HepG2 (cell line): ENCODE results near the gene RXYLT1. TPM values are rescaled to one million over a fixed set of nuclear protein-coding genes. Genes with fewer than 3 reads are reported as not detected.

ENCODE experiments used
- ATAC-seq: fragments of 200-7000 bp; cut with Tn5 transposase; 3 replicates; pipeline ENCODE4 v1.9.1; 2020; ENCODE audit warnings: mild to moderate bottlenecking, moderate library complexity
- BruUV-seq: library from RNA; stranded (reverse); fragments of 400-500 nt; replicated peaks from 2 replicates; lab custom pipeline; 2021; lab: Mats Ljungman, UMichigan
- CTCF ChIA-PET: fragments of 300-600 bp; formaldehyde crosslinking; extraction: SDS; loops from one replicate; lab custom pipeline; 2021; ENCODE audit warnings: low total read pairs, inconsistent platforms, low intra/inter-chr PET ratio; lab: Yijun Ruan, JAX
- POLR2A ChIA-PET: fragments of 350-600 bp; sonication (Branson Sonifier 250); formaldehyde crosslinking; loops from one replicate; lab custom pipeline; 2020; ENCODE audit warnings: antibody characterized with exemption, inconsistent platforms; lab: Yijun Ruan, JAX
- DNase-seq: peaks from one replicate; pipeline ENCODE4 v3.0.0-alpha.2; 2015; ENCODE audit warnings: low spot score
- FAIRE-seq: peaks from 3 replicates; lab custom pipeline; 2011; peaks lifted over from hg19 to GRCh38; lab: Jason Lieb, UNC
- H2AFZ ChIP-seq: one replicate; pipeline ENCODE4 v1.6.1; 2011; ENCODE audit warnings: low read length, inconsistent platforms
- H3K27ac ChIP-seq: fragments of 300-600 bp; 3 replicates; pipeline ENCODE4 v1.8.0; 2011; ENCODE audit warnings: mixed run types, mild to moderate bottlenecking, mixed read lengths, low read length, inconsistent platforms; ENCODE audit not compliant: insufficient read depth; ENCODE audit errors: extremely low read length
- H3K27me3 ChIP-seq, 2 experiments: fragments of 200-600 bp in 1 of 2; 2 replicates in 1 of 2; 3 replicates in 1 of 2; pipeline versions ENCODE4 v1.6.0 to v1.8.0; 2011; ENCODE audit warnings: low read length in 2 of 2, mild to moderate bottlenecking in 2 of 2, moderate library complexity in 2 of 2, inconsistent platforms in 1 of 2; ENCODE audit not compliant: insufficient read depth in 2 of 2, control insufficient read depth in 1 of 2
- H3K36me3 ChIP-seq, 2 experiments: fragments of 200-600 bp in 1 of 2; replicated peaks in 1 of 2; 2 replicates in 1 of 2; 3 replicates in 1 of 2; pipeline versions ENCODE4 v1.5.1 to v1.8.0; 2011; ENCODE audit warnings: low read length in 2 of 2, inconsistent platforms in 1 of 2; ENCODE audit not compliant: insufficient read depth in 2 of 2, control insufficient read depth in 1 of 2
- H3K4me1 ChIP-seq: 2 replicates; pipeline ENCODE4 v1.5.1; 2012; ENCODE audit warnings: low read length, inconsistent platforms; ENCODE audit not compliant: insufficient read depth
- H3K4me2 ChIP-seq: 2 replicates; pipeline ENCODE4 v1.6.0; 2011; ENCODE audit warnings: low read depth, low read length, inconsistent platforms
- H3K4me3 ChIP-seq, 3 experiments: fragments of 200-600 bp in 1 of 3; sonication (generic), shearing (Covaris generic) in 1 of 3; replicated peaks in 1 of 3; 2 replicates each; pipeline ENCODE4 v1.5.1; 2011 to 2016; ENCODE audit warnings: low read length in 3 of 3, inconsistent platforms in 2 of 3, low read depth in 2 of 3, mild to moderate bottlenecking in 2 of 3, control low read depth in 1 of 3, mixed read lengths in 1 of 3; ENCODE audit not compliant: insufficient read depth in 1 of 3
- H3K79me2 ChIP-seq: one replicate; pipeline ENCODE4 v1.6.1; 2011; ENCODE audit warnings: low read length, inconsistent platforms; ENCODE audit not compliant: insufficient read depth
- H3K9ac ChIP-seq: 2 replicates; pipeline ENCODE4 v1.6.0; 2011; ENCODE audit warnings: mild to moderate bottlenecking, low read depth, low read length, inconsistent platforms; ENCODE audit not compliant: insufficient read depth
- H3K9me3 ChIP-seq: 2 replicates; pipeline ENCODE4 v1.5.1; 2012; ENCODE audit warnings: mild to moderate bottlenecking, low read length
- H4K20me1 ChIP-seq: 2 replicates; pipeline ENCODE4 v1.6.0; 2011; ENCODE audit warnings: inconsistent platforms, mild to moderate bottlenecking, low read length, moderate library complexity; ENCODE audit not compliant: insufficient read depth
- ATF1 ChIP-seq: IDR thresholded peaks from 2 replicates; pipeline ENCODE4 v1.6.1; 2016; ENCODE audit warnings: mild to moderate bottlenecking, control low read depth
- ERF ChIP-seq: IDR thresholded peaks from 2 replicates; pipeline ENCODE4 v1.6.1; 2018; ENCODE audit warnings: missing biosample characterization, missing genetic modification reagents
- FOXO4 ChIP-seq: sonication (generic); formaldehyde crosslinking; conservative IDR thresholded peaks from 2 replicates; pipeline ENCODE4 v1.8.1; 2023; ENCODE audit warnings: missing genetic modification reagents
- HMGA1 ChIP-seq: sonication (generic); formaldehyde crosslinking; conservative IDR thresholded peaks from 2 replicates; pipeline ENCODE4 v1.4.0; 2020; ENCODE audit warnings: missing genetic modification reagents
- HNRNPH1 ChIP-seq: fragments of 200-400 bp; formaldehyde crosslinking; optimal IDR thresholded peaks from 2 replicates; pipeline ENCODE3; 2017; ENCODE audit warnings: mild to moderate bottlenecking, low read depth, low read length
- NCOA2 ChIP-seq: sonication (generic); formaldehyde crosslinking; IDR thresholded peaks from 2 replicates; pipeline ENCODE4 v1.8.0; 2022; ENCODE audit warnings: inconsistent platforms
- NFAT5 ChIP-seq: sonication (generic); formaldehyde crosslinking; IDR thresholded peaks from 2 replicates; pipeline ENCODE4 v1.4.0; 2020; ENCODE audit warnings: missing genetic modification reagents
- PHB2 ChIP-seq: fragments of 450-650 bp; IDR thresholded peaks from 2 replicates; pipeline ENCODE4 v1.6.1; 2018; ENCODE audit not compliant: partially characterized antibody
- POLR2AphosphoS2 ChIP-seq: IDR thresholded peaks from 2 replicates; pipeline ENCODE4 v1.6.1; 2011; ENCODE audit warnings: low read depth, low read length, improper control_type of control experiment
- RFXANK ChIP-seq: IDR thresholded peaks from 2 replicates; pipeline ENCODE4 v1.6.1; 2016
- SOX6 ChIP-seq, 2 experiments: fragments of 450-650 bp in 1 of 2; sonication (generic) in 1 of 2; formaldehyde crosslinking in 1 of 2; IDR thresholded peaks; 2 replicates each; pipeline versions ENCODE4 v1.4.0 to v1.6.1; 2017 to 2020; ENCODE audit warnings: antibody characterized with exemption in 1 of 2, mild to moderate bottlenecking in 1 of 2, missing genetic modification reagents in 1 of 2
- ZBTB21 ChIP-seq: sonication (generic); formaldehyde crosslinking; IDR thresholded peaks from 2 replicates; pipeline ENCODE4 v1.4.0; 2020; ENCODE audit warnings: missing genetic modification reagents
- ZBTB42 ChIP-seq: sonication (generic); formaldehyde crosslinking; IDR thresholded peaks from 2 replicates; pipeline ENCODE4 v1.5.0; 2020; ENCODE audit warnings: mild to moderate bottlenecking, missing genetic modification reagents
- ZFP37 ChIP-seq: sonication (generic); formaldehyde crosslinking; IDR thresholded peaks from 2 replicates; pipeline ENCODE4 v1.4.0; 2020; ENCODE audit warnings: missing genetic modification reagents, borderline replicate concordance
- ZFX ChIP-seq: sonication (generic); formaldehyde crosslinking; IDR thresholded peaks from 2 replicates; pipeline ENCODE4 v1.4.0; 2020; ENCODE audit warnings: mild to moderate bottlenecking, low read depth, missing genetic modification reagents, moderate library complexity
- ZNF263 ChIP-seq: sonication (generic); formaldehyde crosslinking; IDR thresholded peaks from 2 replicates; pipeline ENCODE4 v1.4.0; 2020; ENCODE audit warnings: missing genetic modification reagents
- ZNF552 ChIP-seq: sonication (generic); formaldehyde crosslinking; IDR thresholded peaks from 2 replicates; pipeline ENCODE4 v1.9.0; 2022; ENCODE audit warnings: missing genetic modification reagents, mild to moderate bottlenecking, borderline replicate concordance
- ZNF589 ChIP-seq: sonication (generic); formaldehyde crosslinking; conservative IDR thresholded peaks from 2 replicates; pipeline ENCODE4 v1.8.0; 2022; ENCODE audit warnings: mild to moderate bottlenecking, moderate library complexity, missing genetic modification reagents
- ZNF816 ChIP-seq: sonication (generic); formaldehyde crosslinking; IDR thresholded peaks from 2 replicates; pipeline ENCODE4 v1.8.0; 2022; ENCODE audit warnings: missing genetic modification reagents, mild to moderate bottlenecking, borderline replicate concordance
- WGBS: methylation state at CpG from one replicate; pipeline ENCODE4 v1.1.6; 2017; ENCODE audit warnings: low lambda C conversion rate; 5-methylcytosine and 5-hydroxymethylcytosine counted together
- in situ Hi-C: cut with HindIII; loops from 2 replicates; pipeline ENCODE4 v1.10.0; 2017; ENCODE audit warnings: low pct_unique_long_range_greater_than_20kb; ENCODE audit not compliant: extremely low pct_ligation_motif_present
- intact Hi-C: fragments of 100-400 bp; cut with micrococcal nuclease; formaldehyde crosslinking; loops from one replicate; pipeline ENCODE4 v1.10.0; 2022; ENCODE audit not compliant: unreplicated experiment
- polyA plus RNA-seq, 8 experiments: library from polyadenylated mRNA; depleted of rRNA in 3 of 8; stranded (reverse) in 7 of 8; unstranded in 1 of 8; fragments of >200 nt; fragmentation: Illumina TruSeq in 4 of 8; extraction: Trizol in 4 of 8; gene quantifications; 2 replicates each; pipeline versions ENCODE4 v1.2.1 to v1.2.3, GENCODE V29; 2011 to 2016; ENCODE audit warnings: low read depth in 4 of 8, missing spikeins in 1 of 8, mixed read lengths in 1 of 8; ENCODE audit not compliant: insufficient read depth in 1 of 8
- total RNA-seq, 5 experiments: library from RNA; depleted of rRNA; stranded (reverse); fragments of >200 nt; fragmentation: Illumina TruSeq; extraction: Trizol; gene quantifications; 2 replicates each; pipeline ENCODE4 v1.2.3, GENCODE V29; 2016; ENCODE audit warnings: low read depth in 1 of 5

The RXYLT1 gene
- total and polyA plus RNA-seq, 2 of the 13 experiments (the other 11 are each of a cell fraction or from before 2014, with no cell fraction given), result 8.3 to 15.5 TPM

DNA sequence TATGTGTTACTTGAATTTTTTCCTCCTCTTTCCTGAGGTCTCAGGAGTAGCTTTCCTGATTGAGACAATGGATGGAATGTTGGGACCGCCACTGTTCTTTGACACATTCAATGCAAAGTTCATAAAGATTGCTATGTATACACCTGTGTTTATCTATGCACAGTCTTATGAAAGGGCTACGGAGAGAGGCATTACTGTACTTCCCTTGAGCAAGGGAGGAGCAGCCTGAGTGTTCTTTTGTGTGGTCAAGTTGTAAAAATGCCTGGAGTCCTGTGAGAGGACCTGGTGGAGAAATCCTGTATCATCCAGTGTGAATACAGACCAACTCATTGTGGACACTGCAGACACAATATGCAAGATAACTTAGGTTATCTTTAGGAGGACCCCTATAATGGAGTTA is 66.0 kb downstream of the RXYLT1 start (continued):
- TF ChIP-seq ERF (CRISPR knock-in tag) (no peak), PHB2 (no peak), POLR2AphosphoS2 (no peak), NCOA2 (CRISPR knock-in tag) (peak; percentile 63), ZNF263 (CRISPR knock-in tag) (no peak), ZBTB21 (CRISPR knock-in tag) (no peak), HNRNPH1 (no peak), ZNF552 (CRISPR knock-in tag) (no peak), ZFX (CRISPR knock-in tag) (no peak)

DNA sequence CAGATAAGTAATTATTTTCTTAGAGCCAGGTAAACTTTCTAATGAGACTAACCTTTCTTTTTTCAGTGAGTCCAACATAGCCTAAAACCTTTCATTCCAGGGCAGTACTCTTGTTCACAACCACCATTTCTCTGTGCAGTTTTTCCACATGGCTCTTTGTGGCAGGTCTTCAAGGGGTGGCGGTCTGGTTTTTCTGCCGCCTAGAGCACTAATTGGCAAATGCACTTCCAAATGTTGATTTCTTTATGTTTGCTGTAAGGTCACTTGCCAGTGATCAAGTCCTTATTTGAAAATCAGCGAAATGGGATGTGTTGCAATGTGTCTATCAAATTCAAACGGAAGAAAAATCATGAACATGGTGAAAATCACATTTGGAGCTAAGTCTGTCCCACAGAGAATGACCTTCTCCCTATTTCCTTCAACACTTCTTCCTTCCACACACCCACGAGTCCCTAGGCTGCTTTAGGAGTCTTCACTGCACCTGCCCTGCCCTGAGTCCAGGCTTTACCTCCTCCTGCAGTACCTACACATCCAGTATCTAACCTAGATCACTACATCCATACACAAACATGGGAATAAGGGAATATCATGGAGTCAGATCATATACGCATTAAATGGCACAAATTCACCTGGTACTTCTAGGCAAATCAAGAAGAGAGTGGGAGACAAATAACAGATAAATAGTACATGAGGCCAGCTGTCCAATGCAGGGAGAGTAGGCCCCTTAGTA is 66.7 kb downstream of the RXYLT1 start:
- POLR2A ChIA-PET, result no interaction called here
- Histone ChIP-seq H3K4me1 (peaks cover 38% of the 10 kb centered on the region), H3K4me2 (peak overlapping the region; percentile 86), H3K9me3 (no peaks in the 10 kb centered on the region), H2AFZ (no peak overlapping the region), H4K20me1 (no peaks in the 10 kb centered on the region), H3K9ac (peak overlapping the region; percentile 23; the same call in 1 of the 2 replicates), H3K36me3 (no peaks in the 10 kb centered on the region), H3K27ac (peak overlapping the region; percentile 14), H3K27me3 (no peaks in the 10 kb centered on the region; a peak in 1 of 5 replicates), H3K4me3 (peak overlapping the region; percentile 79 to 98 (median 91); a peak in 4 of 6 replicates), H3K79me2 (peaks cover 13% of the 10 kb centered on the region)
- FAIRE-seq (no peak), ATAC-seq (no peak), DNase-seq (no peak)
- no TSS peak for BruUV-seq
- 58% methylated on average over 6 of the region's 6 CpGs for WGBS
- in situ Hi-C loops, result no loop called here
- CTCF ChIA-PET, result no interaction called here
- intact Hi-C loops, result loop anchor here (5.0 to 10.0 kb wide), 3 partner anchors 41 to 168 kb away; no protein-coding TSS in a partner anchor
- TF ChIP-seq ATF1 (CRISPR knock-in tag) (no peak), FOXO4 (CRISPR knock-in tag) (0 out of 2 replicates have a peak, but pooled peaks have one; percentile 19), HMGA1 (CRISPR knock-in tag) (no peak), ZNF589 (CRISPR knock-in tag) (no peak), ZNF816 (CRISPR knock-in tag) (no peak), SOX6 (IDR thresholded peaks at IDR 0.05) (no peak), SOX6 (CRISPR knock-in tag; IDR thresholded peaks at IDR 0.05) (no peak), ZBTB42 (CRISPR knock-in tag) (no peak), NFAT5 (CRISPR knock-in tag) (no peak), ZFP37 (CRISPR knock-in tag) (no peak), RFXANK (CRISPR knock-in tag) (no peak)
